Dendritic cell treated with granulocyte-macrophage colony-stimulating factor and Interleukin-4, amounts not matched to agents 40 ng/mL and 50 ng/mL, for 4 days (primary cell): ENCODE data around the gene NFU1.
"Not testable (repeated sequence)": the region's sequence is repeated elsewhere in the genome, so short reads cannot be mapped to it uniquely, and the experiment has no call there.

ENCODE experiments used
- H3K27ac Mint-ChIP-seq: one replicate; pipeline ENCODE4 v1.8.0; 2022; ENCODE audit warnings: mild to moderate bottlenecking, mixed read lengths
- H3K27me3 Mint-ChIP-seq: one replicate; pipeline ENCODE4 v1.8.0; 2022; ENCODE audit warnings: mild to moderate bottlenecking, mixed read lengths
- H3K36me3 Mint-ChIP-seq: one replicate; pipeline ENCODE4 v1.8.0; 2022; ENCODE audit warnings: low read depth, mixed read lengths
- H3K4me1 Mint-ChIP-seq: one replicate; pipeline ENCODE4 v1.8.0; 2022; ENCODE audit warnings: low read depth, mixed read lengths
- H3K4me3 Mint-ChIP-seq: one replicate; pipeline ENCODE4 v1.8.0; 2022; ENCODE audit warnings: mild to moderate bottlenecking, moderate library complexity, mixed read lengths
- H3K9me3 Mint-ChIP-seq: one replicate; pipeline ENCODE4 v1.8.0; 2022; ENCODE audit warnings: mixed read lengths
- intact Hi-C: fragments of 100-400 bp; cut with micrococcal nuclease; formaldehyde crosslinking; loops from one replicate; pipeline ENCODE4 v1.15.0; 2022

Gene NFU1

GRCh38 chr2:69375494-69376353 lies 61.5 kb downstream of the NFU1 start:
- peaks cover 34% of the 10 kb centered on the region for H3K36me3 Mint-ChIP-seq
- intact Hi-C loops = no loop called here
- H3K27me3 Mint-ChIP-seq = no peaks in the 10 kb centered on the region
- H3K4me1 Mint-ChIP-seq = peaks cover 27% of the 10 kb centered on the region
- no peak overlapping the region for H3K4me3 Mint-ChIP-seq
- no peaks in the 10 kb centered on the region for H3K9me3 Mint-ChIP-seq
- H3K27ac Mint-ChIP-seq = no peak overlapping the region

- Mint-ChIP-seq H3K27me3 (no peaks in the 10 kb centered on the region), H3K4me1 (peaks cover 21% of the 10 kb centered on the region), H3K27ac (peak overlapping the region; percentile 33), H3K36me3 (peaks cover 63% of the 10 kb centered on the region), H3K4me3 (no peak overlapping the region), H3K9me3 (no peaks in the 10 kb centered on the region)
- intact Hi-C loops = no loop called here
These were observed 64.5 kb downstream of the NFU1 start for GRCh38 chr2:69372767-69373166.

- intact Hi-C loops = loop anchor here (10.0 kb wide), 1 partner anchor 155 kb away; no protein-coding TSS in a partner anchor
- Mint-ChIP-seq H3K4me3 (no peak overlapping the region), H3K27me3 (no peaks in the 10 kb centered on the region), H3K4me1 (peaks cover 12% of the 10 kb centered on the region), H3K27ac (no peak overlapping the region), H3K36me3 (peaks cover 79% of the 10 kb centered on the region), H3K9me3 (no peaks in the 10 kb centered on the region)
These were observed 67.4 kb downstream of the NFU1 start for GRCh38 chr2:69369802-69370201.

GRCh38 chr2:69368588-69368987 lies 68.6 kb downstream of the NFU1 start:
- intact Hi-C loops = loop anchor here (10.0 kb wide), 1 partner anchor 156 kb away; no protein-coding TSS in a partner anchor
- H3K9me3 Mint-ChIP-seq = no peaks in the 10 kb centered on the region
- H3K27ac Mint-ChIP-seq = no peak overlapping the region
- H3K27me3 Mint-ChIP-seq = no peaks in the 10 kb centered on the region
- peaks cover 84% of the 10 kb centered on the region for H3K36me3 Mint-ChIP-seq
- peaks cover 12% of the 10 kb centered on the region for H3K4me1 Mint-ChIP-seq
- H3K4me3 Mint-ChIP-seq = no peak overlapping the region

- intact Hi-C loops = no loop called here
- Mint-ChIP-seq H3K4me1 (no peaks in the 10 kb centered on the region), H3K27ac (no peak overlapping the region), H3K27me3 (no peaks in the 10 kb centered on the region), H3K9me3 (no peaks in the 10 kb centered on the region), H3K4me3 (no peak overlapping the region), H3K36me3 (peaks cover 78% of the 10 kb centered on the region)
These were observed 77.9 kb downstream of the NFU1 start for GRCh38 chr2:69359371-69359770.

GRCh38 chr2:69358914-69359313 lies 78.3 kb downstream of the NFU1 start:
- Mint-ChIP-seq H3K36me3 (peaks cover 80% of the 10 kb centered on the region), H3K27me3 (no peaks in the 10 kb centered on the region), H3K4me1 (no peaks in the 10 kb centered on the region), H3K27ac (no peak overlapping the region), H3K9me3 (no peaks in the 10 kb centered on the region), H3K4me3 (no peak overlapping the region)
- intact Hi-C loops = no loop called here

- no peaks in the 10 kb centered on the region for H3K27me3 Mint-ChIP-seq
- intact Hi-C loops = no loop called here
These were observed 80.8 kb downstream of the NFU1 start for GRCh38 chr2:69356471-69356870.

GRCh38 chr2:69354976-69355375 lies 82.3 kb downstream of the NFU1 start:
- H3K27ac Mint-ChIP-seq, H3K27me3 Mint-ChIP-seq, H3K9me3 Mint-ChIP-seq, H3K4me3 Mint-ChIP-seq, H3K4me1 Mint-ChIP-seq, intact Hi-C loops: not testable (repeated sequence)
- H3K36me3 Mint-ChIP-seq = peaks cover 79% of the 10 kb centered on the region

More at GRCh38 chr2:69356471-69356870, 80.8 kb downstream of the NFU1 start:
- Mint-ChIP-seq H3K4me1 (no peaks in the 10 kb centered on the region), H3K9me3 (no peaks in the 10 kb centered on the region), H3K27ac (no peak overlapping the region), H3K36me3 (peaks cover 80% of the 10 kb centered on the region), H3K4me3 (no peak overlapping the region)

- H3K9me3 Mint-ChIP-seq = no peaks in the 10 kb centered on the region
- intact Hi-C loops = no loop called here
These were observed 83.9 kb downstream of the NFU1 start for GRCh38 chr2:69353360-69353759.

GRCh38 chr2:69348781-69349180 lies 88.5 kb downstream of the NFU1 start:
- Mint-ChIP-seq H3K27me3 (no peaks in the 10 kb centered on the region), H3K4me3 (no peak overlapping the region), H3K36me3 (peaks cover 96% of the 10 kb centered on the region), H3K27ac (no peak overlapping the region), H3K9me3 (no peaks in the 10 kb centered on the region), H3K4me1 (no peaks in the 10 kb centered on the region)
- intact Hi-C loops = no loop called here

More at GRCh38 chr2:69353360-69353759, 83.9 kb downstream of the NFU1 start:
- Mint-ChIP-seq H3K27me3 (no peaks in the 10 kb centered on the region), H3K36me3 (peaks cover 87% of the 10 kb centered on the region), H3K4me1 (no peaks in the 10 kb centered on the region), H3K4me3 (no peak overlapping the region), H3K27ac (no peak overlapping the region)
